Pancreas (tissue), 10 donors: ENCODE data around the gene EVX2. TPM values are rescaled to one million over a fixed set of nuclear protein-coding genes. Genes with fewer than 3 reads are reported as not detected.

Source experiments
- ATAC-seq, 4 donors: fragments of 200-7000 bp; cut with Tn5 transposase; one replicate each; pipeline versions ENCODE4 v1.8.0 to v1.9.1; 2020; ENCODE audit warnings: mild to moderate bottlenecking in 4 of 4, moderate library complexity in 4 of 4
- DNase-seq, 6 donors: peaks; one replicate each; pipeline ENCODE4 v3.0.0-alpha.2; 2020
- FAIRE-seq: peaks from 2 replicates; lab custom pipeline; 2012; peaks lifted over from hg19 to GRCh38; lab: Jason Lieb, UNC
- H3K27ac ChIP-seq, 4 donors: fragments of 200-600 bp; sonication (generic); 1 replicate in 3 of 4; 2 replicates in 1 of 4; pipeline versions ENCODE4 v1.5.0 to v1.8.0; 2020
- H3K27me3 ChIP-seq, 4 donors: fragments of 200-600 bp; one replicate each; pipeline ENCODE4 v1.8.0; 2021
- H3K36me3 ChIP-seq, 3 donors: fragments of 200-600 bp; sonication (generic) in 1 of 3; one replicate each; pipeline versions ENCODE4 v1.5.0 to v1.8.0; 2020 to 2021
- H3K4me1 ChIP-seq, 3 donors: fragments of 200-600 bp; one replicate each; pipeline ENCODE4 v1.8.0; 2021
- H3K4me3 ChIP-seq, 4 donors: fragments of 200-600 bp; sonication (generic) in 2 of 4; one replicate each; pipeline versions ENCODE4 v1.5.0 to v1.8.0; 2020 to 2021
- H3K9me3 ChIP-seq, 4 donors: fragments of 200-600 bp; one replicate each; pipeline ENCODE4 v1.8.0; 2021
- WGBS, 2 donors: extraction: QIAGEN DNeasy Blood & Tissue Kit; methylation state at CpG; one replicate each; pipeline ENCODE4 v1.1.7; 2013; 5-methylcytosine and 5-hydroxymethylcytosine counted together
- intact Hi-C, 3 donors: fragments of 100-400 bp; cut with DNase I; formaldehyde crosslinking; loops; one replicate each; pipeline versions ENCODE4 v1.11.1 to v1.14.2; 2022
- polyA plus RNA-seq, 2 donors: library from polyadenylated mRNA; stranded (reverse); fragments of 200-250 nt; gene quantifications; one replicate each; pipeline ENCODE4 v1.2.3, GENCODE V29; 2013
- total RNA-seq, 6 donors: library from RNA; stranded (reverse); fragmentation: NEBNext Ultra II Directional in 4 of 6; extraction: Animal tissue kit (Norgen Biotek cat#: 25700) in 4 of 6; gene quantifications; one replicate each; pipeline versions ENCODE4 v1.2.1 to v1.2.4, GENCODE V29; 2021 to 2023
- TF ChIP-seq, protein P1 (sequence below), 4 donors: fragments of 200-600 bp; sonication (generic) in 3 of 4; IDR thresholded peaks; one replicate each; pipeline versions ENCODE4 v1.5.0 to v1.8.0; 2021; ENCODE audit warnings: antibody characterized with exemption in 4 of 4
- donor health status: healthy with polysubstance abuse.
- donor health status: DM: no; HTN: no; CAD: no; lungs with moderate emphysema.
- donor health status: DM: no; HTN: no; CAD: no.
- donor health status: control.
- donor health status: control.
- donor health status: Bipolar disorder and iron deficiency.
- donor health status: DM: yes; HTN: yes; CAD: no.
- donor health status: DM: no; HTN: no; CAD: no.
- donor health status: DM: no; HTN: no; CAD: no.
- donor health status: DM: yes; HTN: yes; CAD: no.

Gene EVX2
- total and polyA plus RNA-seq, 8 donors, result 0.02 TPM; not detected in 7

- no peaks in the 10 kb centered on the region for H3K36me3 ChIP-seq
- FAIRE-seq (no peak), ATAC-seq (peak in 2 of 4 donors; percentile 48 to 56), DNase-seq (peak in 2 of 6 donors; percentile 36 to 66)
- TF ChIP-seq, protein P1, sequence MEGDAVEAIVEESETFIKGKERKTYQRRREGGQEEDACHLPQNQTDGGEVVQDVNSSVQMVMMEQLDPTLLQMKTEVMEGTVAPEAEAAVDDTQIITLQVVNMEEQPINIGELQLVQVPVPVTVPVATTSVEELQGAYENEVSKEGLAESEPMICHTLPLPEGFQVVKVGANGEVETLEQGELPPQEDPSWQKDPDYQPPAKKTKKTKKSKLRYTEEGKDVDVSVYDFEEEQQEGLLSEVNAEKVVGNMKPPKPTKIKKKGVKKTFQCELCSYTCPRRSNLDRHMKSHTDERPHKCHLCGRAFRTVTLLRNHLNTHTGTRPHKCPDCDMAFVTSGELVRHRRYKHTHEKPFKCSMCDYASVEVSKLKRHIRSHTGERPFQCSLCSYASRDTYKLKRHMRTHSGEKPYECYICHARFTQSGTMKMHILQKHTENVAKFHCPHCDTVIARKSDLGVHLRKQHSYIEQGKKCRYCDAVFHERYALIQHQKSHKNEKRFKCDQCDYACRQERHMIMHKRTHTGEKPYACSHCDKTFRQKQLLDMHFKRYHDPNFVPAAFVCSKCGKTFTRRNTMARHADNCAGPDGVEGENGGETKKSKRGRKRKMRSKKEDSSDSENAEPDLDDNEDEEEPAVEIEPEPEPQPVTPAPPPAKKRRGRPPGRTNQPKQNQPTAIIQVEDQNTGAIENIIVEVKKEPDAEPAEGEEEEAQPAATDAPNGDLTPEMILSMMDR (IDR thresholded peaks at IDR 0.05), result peak in 3 of 4 donors; percentile 24 to 50 (median 29)
- no peaks in the 10 kb centered on the region for H3K4me1 ChIP-seq
- intact Hi-C loops, result no loop called here
- 2 to 4% methylated on average over 68 to 86 of the region's 86 CpGs for whole genome bisulfite sequencing, 2 donors
- H3K27ac ChIP-seq, result no peak overlapping the region
- no peaks in the 10 kb centered on the region for H3K9me3 ChIP-seq
- H3K4me3 ChIP-seq, result peak overlapping the region in 1 of 4 donors; percentile 25
- H3K27me3 ChIP-seq, result peaks cover 38 to 92% (median 54%) of the 10 kb centered on the region in 4 donors
Observed at GRCh38 chr2:176079831-176080539, 3.8 kb downstream of the EVX2 start.

DNA sequence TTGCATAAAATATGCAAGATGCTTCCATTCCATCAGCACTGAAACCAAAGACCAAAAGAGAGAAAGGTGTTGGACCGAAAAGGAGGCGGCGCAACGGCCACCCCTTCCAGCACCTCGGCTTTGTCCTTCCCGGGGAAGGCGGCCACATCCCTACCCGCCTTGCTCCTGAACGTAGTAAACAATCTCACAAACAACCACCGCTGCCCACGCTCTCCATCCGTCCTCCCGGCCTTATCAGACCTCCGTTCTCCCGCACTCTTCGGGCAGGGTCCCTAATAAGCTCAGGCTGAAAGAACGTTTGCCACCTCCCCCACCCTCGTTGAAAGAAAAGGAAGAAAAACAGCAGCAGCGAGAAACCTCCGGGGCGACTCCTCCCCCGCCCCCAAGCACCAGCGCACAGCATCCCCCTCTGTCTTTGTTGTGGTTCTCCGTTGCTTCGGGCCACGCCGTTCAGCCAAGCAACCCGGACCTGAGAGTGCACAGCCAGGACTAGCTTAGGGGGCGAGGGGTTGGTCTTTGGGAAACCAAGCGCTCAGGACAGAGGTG, 4.4 kb downstream of the EVX2 start:
- ATAC-seq (no peak), DNase-seq (no peak), FAIRE-seq (no peak)
- Histone ChIP-seq H3K4me1 (no peaks in the 10 kb centered on the region), H3K36me3 (no peaks in the 10 kb centered on the region), H3K27ac (no peak overlapping the region), H3K9me3 (no peaks in the 10 kb centered on the region), H3K4me3 (peak overlapping the region in 1 of 4 donors; percentile 25), H3K27me3 (peaks cover 38 to 90% (median 55%) of the 10 kb centered on the region in 4 donors)
- TF ChIP-seq, protein P1 (IDR thresholded peaks at IDR 0.05), result no peak
- intact Hi-C loops, result no loop called here
- WGBS, 2 donors, result 7 to 9% methylated on average over 30 of the region's 30 CpGs

GRCh38 chr2:176078541-176079284, 5.0 kb downstream of the EVX2 start:
- ATAC-seq, result no peak
- DNase-seq, result no peak
- Histone ChIP-seq H3K4me3 (no peak overlapping the region), H3K36me3 (no peaks in the 10 kb centered on the region), H3K27ac (no peak overlapping the region), H3K4me1 (no peaks in the 10 kb centered on the region), H3K27me3 (peaks cover 37 to 89% (median 53%) of the 10 kb centered on the region in 4 donors), H3K9me3 (no peaks in the 10 kb centered on the region)
- no peak for FAIRE-seq
- intact Hi-C loops, result no loop called here
- TF ChIP-seq, protein P1 (IDR thresholded peaks at IDR 0.05), result no peak
- WGBS, 2 donors, result 7 to 8% methylated on average over 25 of the region's 25 CpGs

- TF ChIP-seq, protein P1 (IDR thresholded peaks at IDR 0.05), result no peak
- WGBS, 2 donors, result 14 to 19% methylated on average over 2 of the region's 2 CpGs
- ATAC-seq (no peak), DNase-seq (no peak), FAIRE-seq (no peak)
- H3K9me3 ChIP-seq, result no peaks in the 10 kb centered on the region
- no peaks in the 10 kb centered on the region for H3K4me1 ChIP-seq
- H3K27me3 ChIP-seq, result peaks cover 34 to 89% (median 52%) of the 10 kb centered on the region in 4 donors
- intact Hi-C loops, result no loop called here
- no peak overlapping the region for H3K4me3 ChIP-seq
- no peak overlapping the region for H3K27ac ChIP-seq
- H3K36me3 ChIP-seq, result no peaks in the 10 kb centered on the region
Observed at GRCh38 chr2:176076796-176077195, 7.0 kb downstream of the EVX2 start.
